T-helper 22 cell (primary cell): ENCODE data around the gene MACROD1.
A peak's percentile ranks its signal among the peaks of the same experiment; 100 is the strongest.
"Not testable (repeated sequence)": the region's sequence is repeated elsewhere in the genome, so short reads cannot be mapped to it uniquely, and the experiment has no call there.

Experiments used
- DNase-seq: peaks from one replicate; pipeline ENCODE4 v3.0.0-alpha.2; 2020; ENCODE audit warnings: low read depth

MACROD1 gene

GRCh38 chr11:64185693-64186491 lies 20.0 kb upstream of the MACROD1 start, which contains the start of gene STIP1:
TSS of gene STIP1 (plus strand) at chr11:64186171. CDS start at chr11:64186262, 91 bp downstream.
- peak; percentile 99 for DNase-seq

- no peak for DNase-seq
Measured at GRCh38 chr11:64185175-64185692, 19.3 kb upstream of the MACROD1 start.

- DNase-seq = no peak
Measured at GRCh38 chr11:64183890-64184289, 18.0 kb upstream of the MACROD1 start.

DNA sequence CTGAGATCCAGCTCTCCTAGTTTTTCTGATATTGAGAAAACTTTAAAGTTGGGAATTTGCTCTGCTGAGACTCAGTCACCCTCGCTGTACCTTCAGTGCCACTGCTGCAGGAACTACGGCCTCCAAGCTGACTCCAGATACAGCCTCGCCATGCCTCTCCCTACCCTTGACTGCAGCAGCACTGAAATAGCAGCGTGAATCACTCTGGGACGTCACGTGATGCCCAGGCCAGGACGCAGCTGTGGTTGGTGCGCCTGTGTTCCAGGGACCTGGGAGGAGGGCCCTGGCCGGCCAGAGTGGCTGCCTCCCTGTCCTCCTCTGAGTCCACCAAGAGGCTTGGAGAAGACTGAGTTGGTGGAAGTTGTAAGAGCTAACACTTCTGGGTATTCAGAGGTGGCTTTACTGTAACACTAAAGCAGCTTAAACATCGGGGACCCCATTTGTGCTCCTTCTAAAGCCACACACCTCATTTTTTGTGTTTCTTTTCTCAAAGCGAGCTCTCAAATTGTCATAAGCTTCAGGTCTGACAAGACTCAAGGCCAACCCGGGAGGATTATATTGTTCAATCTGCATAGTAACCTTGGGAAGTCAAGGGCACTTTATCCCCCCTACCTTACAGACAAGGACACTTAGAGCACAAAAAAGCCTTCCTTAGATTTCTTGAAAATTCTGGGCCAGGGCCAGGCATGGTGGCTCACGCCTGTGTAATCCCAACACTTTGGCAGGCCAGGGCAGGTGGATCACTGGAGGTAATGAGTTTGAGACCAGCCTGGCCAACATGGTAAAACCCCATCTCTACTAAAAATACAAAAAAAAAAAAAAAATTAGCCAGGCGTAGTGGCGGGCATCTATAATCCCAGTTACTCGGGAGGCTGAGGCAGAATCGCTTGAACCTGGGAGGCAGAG lies 15.8 kb upstream of the MACROD1 start:
- DNase-seq = no peak

DNA sequence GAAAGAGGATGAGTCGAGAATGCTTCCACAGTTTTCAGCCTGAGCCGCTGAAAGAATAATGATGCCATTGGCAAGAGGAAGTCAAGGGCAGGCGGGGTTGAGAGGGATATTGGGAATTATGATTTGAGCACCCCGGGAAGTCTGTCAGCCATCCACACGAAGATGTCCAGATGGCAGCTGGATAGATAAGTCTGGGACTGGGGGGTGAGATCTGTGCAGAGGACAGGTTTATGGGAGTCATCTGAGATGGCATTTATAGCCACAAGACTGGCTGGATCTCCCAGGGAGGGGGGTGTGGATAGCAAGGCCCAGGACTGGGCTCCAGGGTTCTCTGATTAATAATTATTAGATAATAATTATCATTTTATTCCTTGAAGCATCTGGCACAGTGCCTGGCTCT lies 15.0 kb upstream of the MACROD1 start:
- DNase-seq = no peak

- no peak for DNase-seq
Measured at GRCh38 chr11:64178951-64179639, 13.2 kb upstream of the MACROD1 start.

- DNase-seq = no peak
Measured at GRCh38 chr11:64178203-64178602, 12.3 kb upstream of the MACROD1 start.

- no peak for DNase-seq
Measured at GRCh38 chr11:64176751-64177150, 10.8 kb upstream of the MACROD1 start.

DNA sequence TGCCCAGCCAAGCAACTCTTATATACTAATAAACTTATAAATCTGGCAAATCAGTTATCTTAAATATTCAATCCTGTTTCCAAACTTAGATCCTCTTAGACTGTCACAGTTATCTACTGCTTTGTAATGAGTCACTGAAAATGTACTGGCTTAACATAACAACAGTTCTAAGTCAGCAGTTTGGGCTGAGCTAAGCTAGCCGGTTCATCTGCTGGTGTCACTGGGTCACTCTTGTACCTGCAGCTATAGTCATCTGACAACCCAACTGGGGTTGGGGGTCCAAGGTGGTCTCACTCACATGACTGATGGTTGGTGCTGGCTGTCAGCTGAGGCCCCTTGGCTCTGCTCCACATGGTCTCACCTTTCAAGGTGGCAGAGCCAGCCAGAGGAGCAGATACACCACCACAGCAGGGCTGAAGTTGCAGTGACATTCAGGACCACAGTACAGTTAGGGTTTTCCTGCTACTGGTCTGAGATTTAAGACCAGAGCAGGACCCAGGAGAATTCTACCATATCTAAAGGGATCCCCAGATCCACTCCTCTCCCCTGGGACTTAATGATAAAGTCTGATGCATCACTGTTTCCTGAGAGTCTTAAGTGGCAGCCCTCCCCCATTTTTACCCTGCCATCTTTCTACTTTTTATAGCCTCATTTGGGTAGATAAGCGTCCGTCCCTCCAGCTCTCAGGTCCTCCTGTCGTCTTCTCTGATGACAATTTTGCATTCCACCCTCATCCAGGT lies 7.9 kb upstream of the MACROD1 start:
- no peak for DNase-seq

DNA sequence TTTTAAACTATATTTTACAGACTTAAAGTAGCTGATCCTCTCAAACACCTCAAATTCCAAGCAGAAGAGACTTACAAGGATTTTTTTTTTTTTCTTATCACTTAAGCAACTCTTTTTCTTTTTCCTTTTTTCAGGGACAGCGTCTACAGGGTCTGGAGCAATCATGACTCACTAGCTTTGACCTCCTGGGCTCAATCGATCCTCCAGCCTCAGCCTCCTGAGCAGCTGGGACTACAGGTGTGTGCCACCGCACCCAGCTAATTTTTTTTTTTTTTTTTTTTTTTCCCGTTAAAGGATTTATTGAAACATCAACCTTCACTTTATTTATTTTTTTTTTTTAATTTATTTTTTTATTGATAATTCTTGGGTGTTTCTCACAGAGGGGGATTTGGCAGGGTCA lies 4.5 kb upstream of the MACROD1 start:
- DNase-seq = no peak

GRCh38 chr11:64165481-64165841 lies 452 bp downstream of the MACROD1 start:
- no peak for DNase-seq

GRCh38 chr11:64164392-64165312 lies 1.3 kb downstream of the MACROD1 start:
- no peak for DNase-seq

DNA sequence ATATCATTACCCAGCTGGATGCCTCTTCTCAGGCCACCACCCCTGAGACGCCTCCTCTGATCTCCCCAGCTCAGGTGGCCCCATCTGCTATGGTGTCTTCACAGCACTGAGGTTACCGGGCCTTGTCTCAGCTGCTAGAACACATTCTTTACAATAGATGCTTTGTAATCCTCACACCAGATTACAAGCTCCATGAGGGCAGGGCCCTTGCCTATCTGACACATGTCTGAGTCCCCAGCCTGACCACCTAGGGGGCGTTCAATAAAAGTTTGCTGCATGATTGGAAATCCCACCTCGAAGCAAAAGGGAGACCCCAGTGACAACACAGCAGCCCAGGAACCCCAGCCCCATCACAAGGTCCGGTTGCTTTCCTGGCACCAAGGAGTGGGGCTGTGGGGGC lies 2.0 kb downstream of the MACROD1 start:
- no peak for DNase-seq

DNA sequence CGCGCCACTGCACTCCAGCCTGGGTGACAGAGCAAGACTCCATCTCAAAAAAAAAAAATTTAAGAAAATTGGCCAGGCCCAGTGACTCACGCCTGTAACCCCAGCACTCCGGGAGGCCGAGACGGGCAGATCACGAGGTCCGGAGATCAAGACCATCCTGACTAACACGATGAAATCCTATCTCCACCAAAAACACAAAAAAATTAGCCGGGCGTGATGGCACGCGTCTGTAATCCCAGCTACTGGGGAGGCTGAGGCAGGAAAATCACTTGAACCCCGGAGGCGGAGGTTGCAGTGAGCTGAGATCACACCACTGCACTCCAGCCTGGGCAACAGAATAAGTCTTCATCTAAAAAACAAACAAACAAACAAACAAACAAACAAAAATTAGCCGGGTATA lies 3.1 kb downstream of the MACROD1 start:
- not testable (repeated sequence) for DNase-seq

GRCh38 chr11:64161037-64161436 lies 4.9 kb downstream of the MACROD1 start:
- DNase-seq = no peak

DNA sequence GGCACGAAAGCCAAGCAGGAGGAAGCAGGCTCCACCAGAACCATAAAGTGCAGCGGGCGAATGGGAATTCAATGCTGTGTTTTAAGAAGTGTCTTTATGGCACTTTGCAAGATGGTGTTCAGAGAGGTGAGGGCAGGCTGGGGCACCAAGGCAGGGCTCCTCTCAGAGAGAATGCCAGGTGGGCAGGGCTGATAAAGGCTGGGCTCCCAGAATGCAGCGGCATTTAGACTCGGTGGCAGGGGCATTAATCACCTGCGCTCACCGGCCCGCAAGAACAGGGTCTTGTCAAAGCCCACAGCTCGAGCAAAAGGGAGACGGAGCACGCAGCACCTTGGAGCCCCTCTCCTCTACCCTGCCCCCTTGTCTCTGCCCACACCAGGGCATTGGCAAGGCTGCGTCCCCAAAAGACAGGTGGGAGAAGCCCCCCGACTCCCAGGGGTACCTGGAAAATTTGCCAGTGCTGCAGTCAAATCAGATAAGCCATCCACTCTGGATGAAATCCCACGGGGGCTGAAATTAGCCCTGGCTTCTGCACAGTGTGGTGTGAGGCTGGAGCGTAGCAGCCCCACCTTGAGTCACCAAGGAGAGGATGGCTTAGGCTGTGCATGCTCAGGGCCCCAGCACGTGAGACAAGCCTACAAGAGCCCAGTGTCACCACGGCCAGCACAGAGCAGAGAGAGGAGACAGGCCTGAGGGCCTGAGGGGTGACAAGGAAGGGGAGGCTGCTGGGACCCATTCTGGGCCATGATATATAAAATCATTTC lies 8.1 kb downstream of the MACROD1 start:
- DNase-seq = no peak

DNA sequence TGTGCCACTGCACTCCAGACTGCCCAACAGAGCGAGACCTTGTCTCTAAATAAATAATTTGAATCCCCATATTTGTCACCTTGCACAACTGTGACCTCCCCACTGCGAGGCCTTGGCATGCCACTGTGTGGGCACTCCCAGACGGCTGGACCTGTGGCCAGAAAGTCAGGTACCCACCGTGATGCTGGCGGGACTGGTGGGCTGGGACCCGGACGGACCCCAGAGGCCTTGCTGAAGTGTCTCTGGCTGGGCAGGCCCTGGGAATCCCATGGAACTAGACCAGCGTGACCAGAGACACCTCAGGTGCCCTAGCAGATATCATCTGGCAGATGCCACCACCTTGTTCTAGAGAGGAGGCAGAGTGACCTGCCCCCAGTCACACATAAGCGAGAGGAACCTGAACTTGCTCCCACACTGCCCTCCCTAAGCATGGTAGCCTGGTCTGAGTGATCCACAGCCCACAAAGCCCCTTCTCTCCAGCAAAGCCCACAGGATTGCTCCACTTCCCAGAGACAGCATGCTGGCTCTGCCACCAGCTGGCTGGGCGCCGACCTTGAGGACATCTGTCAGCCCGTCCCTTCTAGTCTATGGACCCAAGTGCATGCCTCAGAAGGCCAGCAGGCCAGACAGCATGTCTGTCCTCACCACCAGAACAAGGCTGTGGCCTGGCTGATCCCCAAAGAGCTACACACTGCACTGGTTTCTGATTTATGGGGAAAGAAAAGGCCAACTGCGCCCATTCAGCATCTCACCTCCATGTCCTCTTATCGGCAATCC lies 9.5 kb downstream of the MACROD1 start:
- no peak for DNase-seq

DNA sequence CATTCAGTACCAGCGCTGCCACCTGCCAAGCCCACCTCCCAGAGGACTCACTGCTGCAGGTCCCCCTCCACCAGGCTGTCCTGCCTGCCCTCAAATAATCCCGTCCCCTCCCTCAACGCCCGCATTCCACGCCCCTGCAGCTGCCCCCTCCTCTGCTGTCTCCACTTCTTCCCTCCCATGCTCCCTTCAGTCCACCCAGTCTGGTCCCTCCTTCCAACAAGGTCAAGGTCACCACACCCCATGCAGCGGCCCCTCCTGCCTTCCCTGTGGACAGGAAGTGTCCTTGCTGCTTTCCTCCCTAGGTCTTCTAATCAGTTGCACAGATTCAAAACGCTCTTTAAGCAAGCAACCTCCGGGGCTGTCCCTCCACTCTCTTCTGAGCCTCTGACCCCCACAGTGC lies 12.1 kb downstream of the MACROD1 start:
- DNase-seq = no peak
